HEK293 (cell line): ENCODE results near the gene C14orf132.
A peak's percentile ranks its signal among the peaks of the same experiment; 100 is the strongest.

Source experiments
- CTCF ChIP-seq: fragments of 450-650 bp; formaldehyde crosslinking; IDR thresholded peaks from 2 replicates; pipeline ENCODE4 v1.5.1; 2016; ENCODE audit warnings: missing biosample characterization, missing genetic modification characterization
- KLF7 ChIP-seq: fragments of 450-650 bp; formaldehyde crosslinking; IDR thresholded peaks from 2 replicates; pipeline ENCODE4 v1.5.1; 2016; ENCODE audit warnings: missing biosample characterization, missing genetic modification characterization, borderline replicate concordance
- REST ChIP-seq: fragments of 450-650 bp; formaldehyde crosslinking; IDR thresholded peaks from 2 replicates; pipeline ENCODE4 v1.5.1; 2016; ENCODE audit warnings: missing biosample characterization, missing genetic modification characterization
- SP7 ChIP-seq: fragments of 450-650 bp; formaldehyde crosslinking; IDR thresholded peaks from 2 replicates; pipeline ENCODE4 v1.5.1; 2016; ENCODE audit warnings: missing biosample characterization, missing genetic modification characterization
- TCF7L2 ChIP-seq: IDR thresholded peaks from 2 replicates; pipeline ENCODE4 v1.6.1; 2011; ENCODE audit warnings: low read depth, mild to moderate bottlenecking, inconsistent platforms, low read length, moderate library complexity, borderline replicate concordance
- YY1 ChIP-seq: fragments of 450-650 bp; formaldehyde crosslinking; IDR thresholded peaks from 2 replicates; pipeline ENCODE4 v1.5.1; 2018; ENCODE audit warnings: missing biosample characterization, missing genetic modification characterization
- ZBTB1 ChIP-seq: fragments of 450-650 bp; formaldehyde crosslinking; IDR thresholded peaks from 2 replicates; pipeline ENCODE4 v1.5.1; 2016; ENCODE audit warnings: missing biosample characterization, missing genetic modification characterization
- ZBTB8A ChIP-seq: fragments of 450-650 bp; formaldehyde crosslinking; IDR thresholded peaks from 2 replicates; pipeline ENCODE4 v1.5.1; 2016; ENCODE audit warnings: missing biosample characterization, missing genetic modification characterization
- ZNF433 ChIP-seq: fragments of 450-650 bp; formaldehyde crosslinking; IDR thresholded peaks from 2 replicates; pipeline ENCODE4 v1.5.1; 2016; ENCODE audit warnings: missing biosample characterization, missing genetic modification characterization, low read depth
- ZNF558 ChIP-seq: fragments of 450-650 bp; formaldehyde crosslinking; IDR thresholded peaks from 2 replicates; pipeline ENCODE4 v1.5.1; 2016; ENCODE audit warnings: missing biosample characterization, missing genetic modification characterization
- ZNF692 ChIP-seq: fragments of 450-650 bp; formaldehyde crosslinking; IDR thresholded peaks from 2 replicates; pipeline ENCODE4 v1.5.1; 2016; ENCODE audit warnings: missing biosample characterization, missing genetic modification characterization
- ZNF701 ChIP-seq: fragments of 450-650 bp; formaldehyde crosslinking; IDR thresholded peaks from 2 replicates; pipeline ENCODE4 v1.5.1; 2016; ENCODE audit warnings: missing biosample characterization, missing genetic modification characterization
- ZNF747 ChIP-seq: fragments of 450-650 bp; formaldehyde crosslinking; IDR thresholded peaks from 2 replicates; pipeline ENCODE4 v1.5.1; 2016; ENCODE audit warnings: missing biosample characterization, missing genetic modification characterization

DNA sequence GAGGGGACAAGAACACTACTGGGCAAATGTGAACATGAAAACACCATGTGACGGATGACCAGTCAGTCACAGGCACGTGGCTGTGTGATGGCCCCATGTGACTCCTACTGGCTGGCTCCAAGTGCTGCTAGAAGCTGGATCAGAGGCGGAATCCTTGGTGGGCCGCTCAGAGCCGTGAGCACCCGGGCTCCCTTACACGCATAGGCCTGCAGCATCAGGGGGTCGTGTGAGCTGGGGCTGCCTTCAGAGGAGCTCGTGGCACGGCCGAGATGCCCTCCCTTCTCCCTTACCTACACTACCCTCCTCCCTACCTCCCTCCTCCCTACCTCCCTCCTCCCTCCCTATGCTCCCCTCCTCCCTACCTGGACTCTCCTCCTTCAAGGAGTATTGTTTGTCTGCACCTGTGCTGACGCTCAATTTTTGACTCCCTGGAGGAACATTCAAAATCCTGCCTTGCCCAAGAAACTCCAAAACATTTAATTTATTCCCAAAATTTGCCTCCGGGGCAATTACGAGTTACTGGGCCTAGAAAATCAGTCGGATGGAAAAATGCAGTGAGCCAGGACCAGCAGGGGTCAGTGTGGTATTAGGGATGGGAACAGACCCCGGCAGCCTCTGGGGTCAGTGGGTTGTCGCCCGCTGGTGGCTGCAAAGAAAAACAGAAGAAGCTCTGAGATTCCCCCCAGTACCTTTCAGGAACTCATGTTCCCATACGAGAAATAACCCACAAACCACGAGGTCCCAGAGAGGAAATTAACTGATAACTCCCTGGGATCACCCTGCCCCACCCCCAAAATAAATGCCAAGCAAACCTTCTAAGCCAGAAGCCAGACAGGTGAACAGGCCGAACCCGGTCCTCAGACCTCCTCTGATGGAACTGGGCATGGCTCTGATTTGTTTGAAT is 61.3 kb downstream of the C14orf132 start:
- TF ChIP-seq ZNF692 (tag by site-specific recombination): no peak
- no peak for TF ChIP-seq TCF7L2
- no peak for TF ChIP-seq REST (tag by site-specific recombination)
- no peak for TF ChIP-seq ZBTB1 (tag by site-specific recombination)
- TF ChIP-seq CTCF: peak; percentile 91
- no peak for TF ChIP-seq KLF7 (tag by site-specific recombination)
- no peak for TF ChIP-seq SP7 (tag by site-specific recombination)
- peak; percentile 18; the same call in 1 of the 2 replicates for TF ChIP-seq ZBTB8A (tag by site-specific recombination)
- no peak for TF ChIP-seq ZNF701 (tag by site-specific recombination)
- TF ChIP-seq ZNF433: no peak
- TF ChIP-seq YY1 (tag by site-specific recombination): no peak
- TF ChIP-seq ZNF747 (tag by site-specific recombination): no peak
- no peak for TF ChIP-seq ZNF558 (tag by site-specific recombination)
